ENCODE measurements around the gene LDLRAD4. TPM values are rescaled to one million over a fixed set of nuclear protein-coding genes. Genes with fewer than 3 reads are reported as not detected.
"Not testable (repeated sequence)": the region's sequence is repeated elsewhere in the genome, so short reads cannot be mapped to it uniquely, and the experiment has no call there.

LDLRAD4 gene
- total RNA-seq, 1 donor from 2014 or later = 18.4 TPM

- H3K27ac ChIP-seq = no peak overlapping the region
- H3K9me3 ChIP-seq = no peaks in the 10 kb centered on the region
- TF ChIP-seq, protein P1, sequence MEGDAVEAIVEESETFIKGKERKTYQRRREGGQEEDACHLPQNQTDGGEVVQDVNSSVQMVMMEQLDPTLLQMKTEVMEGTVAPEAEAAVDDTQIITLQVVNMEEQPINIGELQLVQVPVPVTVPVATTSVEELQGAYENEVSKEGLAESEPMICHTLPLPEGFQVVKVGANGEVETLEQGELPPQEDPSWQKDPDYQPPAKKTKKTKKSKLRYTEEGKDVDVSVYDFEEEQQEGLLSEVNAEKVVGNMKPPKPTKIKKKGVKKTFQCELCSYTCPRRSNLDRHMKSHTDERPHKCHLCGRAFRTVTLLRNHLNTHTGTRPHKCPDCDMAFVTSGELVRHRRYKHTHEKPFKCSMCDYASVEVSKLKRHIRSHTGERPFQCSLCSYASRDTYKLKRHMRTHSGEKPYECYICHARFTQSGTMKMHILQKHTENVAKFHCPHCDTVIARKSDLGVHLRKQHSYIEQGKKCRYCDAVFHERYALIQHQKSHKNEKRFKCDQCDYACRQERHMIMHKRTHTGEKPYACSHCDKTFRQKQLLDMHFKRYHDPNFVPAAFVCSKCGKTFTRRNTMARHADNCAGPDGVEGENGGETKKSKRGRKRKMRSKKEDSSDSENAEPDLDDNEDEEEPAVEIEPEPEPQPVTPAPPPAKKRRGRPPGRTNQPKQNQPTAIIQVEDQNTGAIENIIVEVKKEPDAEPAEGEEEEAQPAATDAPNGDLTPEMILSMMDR (IDR thresholded peaks at IDR 0.05) = no peak
- intact Hi-C loops (cut with DNase I) = no loop called here
- no peaks in the 10 kb centered on the region for H3K4me1 ChIP-seq
- no peaks in the 10 kb centered on the region for H3K27me3 ChIP-seq
- H3K36me3 ChIP-seq = no peaks in the 10 kb centered on the region
- ATAC-seq (no peak), DNase-seq (no peak)
- H3K4me3 ChIP-seq = no peak overlapping the region
Measured at GRCh38 chr18:13486686-13487085, 268.1 kb downstream of the LDLRAD4 start.

- TF ChIP-seq, protein P1 (IDR thresholded peaks at IDR 0.05) = no peak
- no peaks in the 10 kb centered on the region for H3K4me1 ChIP-seq
- no peak for ATAC-seq
- no peaks in the 10 kb centered on the region for H3K27me3 ChIP-seq
- H3K4me3 ChIP-seq = no peak overlapping the region
- no peak for DNase-seq
- no peaks in the 10 kb centered on the region for H3K36me3 ChIP-seq
- no peaks in the 10 kb centered on the region for H3K9me3 ChIP-seq
- no peak overlapping the region for H3K27ac ChIP-seq
- intact Hi-C loops (cut with DNase I) = no loop called here
Measured at GRCh38 chr18:13487237-13487636, 268.7 kb downstream of the LDLRAD4 start.

- intact Hi-C loops (cut with DNase I) = no loop called here
- no peaks in the 10 kb centered on the region for H3K36me3 ChIP-seq
- no peaks in the 10 kb centered on the region for H3K27me3 ChIP-seq
- no peaks in the 10 kb centered on the region for H3K9me3 ChIP-seq
- no peak overlapping the region for H3K27ac ChIP-seq
- DNase-seq (no peak), ATAC-seq (no peak)
- no peak overlapping the region for H3K4me3 ChIP-seq
- TF ChIP-seq, protein P1 (IDR thresholded peaks at IDR 0.05) = no peak
- no peaks in the 10 kb centered on the region for H3K4me1 ChIP-seq
Measured at GRCh38 chr18:13488281-13488929, 269.8 kb downstream of the LDLRAD4 start.

GRCh38 chr18:13489303-13489702, 270.7 kb downstream of the LDLRAD4 start:
- H3K36me3 ChIP-seq; intact Hi-C loops (cut with DNase I); H3K9me3 ChIP-seq; H3K4me1 ChIP-seq; H3K27me3 ChIP-seq; DNase-seq; H3K27ac ChIP-seq; ATAC-seq; H3K4me3 ChIP-seq: not testable (repeated sequence)

GRCh38 chr18:13491138-13491537, 272.6 kb downstream of the LDLRAD4 start:
- intact Hi-C loops (cut with DNase I) = no loop called here
- no peak for DNase-seq

DNA sequence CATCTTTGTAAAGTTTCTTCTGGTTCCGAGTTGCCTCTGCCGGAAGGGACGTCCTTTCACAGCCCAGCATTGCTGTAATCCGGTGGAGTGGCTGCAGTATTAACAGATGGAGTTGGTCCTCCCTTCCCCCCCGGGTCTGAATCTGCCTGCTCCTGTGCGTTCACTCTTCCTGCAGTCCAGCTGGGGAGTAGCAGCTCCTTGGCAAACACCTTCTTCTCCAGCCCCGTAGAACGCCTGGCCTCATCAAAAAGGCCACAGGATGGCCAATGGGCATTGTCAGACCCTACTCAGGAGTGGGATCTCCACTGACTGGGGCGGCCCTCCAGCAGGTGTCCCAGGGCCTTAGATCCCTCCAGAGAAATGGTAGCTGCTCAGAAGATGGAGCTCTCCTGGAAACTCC, 273.8 kb downstream of the LDLRAD4 start:
- Histone ChIP-seq H3K27ac (no peak overlapping the region), H3K4me1 (no peaks in the 10 kb centered on the region), H3K36me3 (no peaks in the 10 kb centered on the region), H3K27me3 (no peaks in the 10 kb centered on the region), H3K9me3 (no peaks in the 10 kb centered on the region), H3K4me3 (no peak overlapping the region)
- TF ChIP-seq, protein P1 (IDR thresholded peaks at IDR 0.05) = no peak
- intact Hi-C loops (cut with DNase I) = no loop called here
- no peak for ATAC-seq
- DNase-seq = no peak

More at GRCh38 chr18:13491138-13491537, 272.6 kb downstream of the LDLRAD4 start:
- Histone ChIP-seq H3K9me3 (no peaks in the 10 kb centered on the region), H3K36me3 (no peaks in the 10 kb centered on the region), H3K4me1 (no peaks in the 10 kb centered on the region), H3K27ac (no peak overlapping the region), H3K4me3 (no peak overlapping the region), H3K27me3 (no peaks in the 10 kb centered on the region)
- ATAC-seq = no peak
- TF ChIP-seq, protein P1 (IDR thresholded peaks at IDR 0.05) = no peak

Measured in upper lobe of right lung (tissue), 1 donor.